SKM-1 (cell line): Measurements from ENCODE around the gene BTBD9.

Source experiments
- DNase-seq: peaks from one replicate; lab custom pipeline; 2025; ENCODE audit not compliant: unreplicated experiment; lab: John Stamatoyannopoulos, UW

BTBD9 gene

DNA sequence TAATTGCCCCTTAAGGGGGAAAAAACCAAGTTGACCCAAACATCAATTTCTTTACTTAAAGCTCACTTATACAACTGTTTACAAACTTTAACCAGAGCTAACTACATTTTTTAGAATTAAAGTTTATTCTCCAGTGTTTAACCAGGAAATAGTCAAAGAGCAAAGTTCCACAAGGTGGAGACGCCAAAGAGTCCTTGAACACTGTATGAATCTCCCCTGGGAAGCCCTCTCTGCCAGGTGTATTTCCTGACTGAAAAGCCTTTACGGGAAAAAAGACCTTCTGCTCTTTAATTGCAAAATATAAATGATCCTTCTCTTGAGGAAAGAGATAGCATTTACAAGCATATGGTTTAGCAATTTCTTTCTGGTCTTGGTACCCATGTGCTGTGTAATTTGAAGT is 36.2 kb downstream of the BTBD9 start:
- DNase-seq, result no peak

DNA sequence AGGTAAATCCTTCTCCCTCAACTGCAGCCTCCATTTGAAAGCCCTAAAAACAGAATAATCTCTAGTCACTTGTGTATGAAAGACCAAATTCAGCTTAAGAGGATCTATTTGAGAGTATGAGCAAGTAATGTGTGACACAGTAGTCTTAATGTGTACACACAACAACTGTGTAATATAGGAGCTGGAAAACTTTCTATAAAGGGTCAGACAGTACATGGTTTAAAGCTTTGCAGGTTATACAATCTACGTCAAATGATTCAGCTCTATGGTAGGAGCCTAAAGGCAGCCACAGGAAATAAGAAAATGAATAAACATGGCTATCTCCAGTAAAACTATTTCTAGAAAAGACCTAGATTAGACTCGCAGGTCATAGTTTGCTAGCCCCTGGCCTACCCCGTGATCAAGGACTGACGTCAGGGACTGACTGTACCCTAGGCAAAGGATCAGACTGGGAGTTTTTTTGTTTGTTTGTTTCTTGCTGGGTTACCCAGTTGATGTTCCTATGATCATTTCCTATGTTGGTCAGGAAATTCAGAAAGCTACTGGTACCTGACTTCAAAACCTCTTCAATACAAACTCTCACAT is 39.7 kb downstream of the BTBD9 start:
- DNase-seq, result no peak

DNA sequence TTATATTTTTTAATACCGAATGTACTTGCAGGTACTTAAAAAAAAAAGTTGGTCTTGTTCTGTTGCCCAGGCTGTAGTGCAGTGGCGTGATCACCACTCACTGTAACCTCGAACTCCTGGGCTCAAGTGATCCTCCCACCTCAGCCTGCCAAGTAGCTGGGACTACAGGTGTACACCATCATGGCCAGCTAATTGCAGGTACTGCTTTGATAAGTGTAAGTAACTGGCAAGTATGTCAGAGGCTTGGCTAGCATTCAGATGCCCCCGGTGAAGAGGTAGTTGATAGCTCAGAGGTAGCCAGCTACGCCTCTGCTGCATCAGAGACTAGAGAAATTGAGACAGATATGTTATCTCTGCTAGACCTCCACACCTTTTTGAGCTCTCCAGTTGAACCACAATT is 40.5 kb downstream of the BTBD9 start:
- no peak for DNase-seq

DNA sequence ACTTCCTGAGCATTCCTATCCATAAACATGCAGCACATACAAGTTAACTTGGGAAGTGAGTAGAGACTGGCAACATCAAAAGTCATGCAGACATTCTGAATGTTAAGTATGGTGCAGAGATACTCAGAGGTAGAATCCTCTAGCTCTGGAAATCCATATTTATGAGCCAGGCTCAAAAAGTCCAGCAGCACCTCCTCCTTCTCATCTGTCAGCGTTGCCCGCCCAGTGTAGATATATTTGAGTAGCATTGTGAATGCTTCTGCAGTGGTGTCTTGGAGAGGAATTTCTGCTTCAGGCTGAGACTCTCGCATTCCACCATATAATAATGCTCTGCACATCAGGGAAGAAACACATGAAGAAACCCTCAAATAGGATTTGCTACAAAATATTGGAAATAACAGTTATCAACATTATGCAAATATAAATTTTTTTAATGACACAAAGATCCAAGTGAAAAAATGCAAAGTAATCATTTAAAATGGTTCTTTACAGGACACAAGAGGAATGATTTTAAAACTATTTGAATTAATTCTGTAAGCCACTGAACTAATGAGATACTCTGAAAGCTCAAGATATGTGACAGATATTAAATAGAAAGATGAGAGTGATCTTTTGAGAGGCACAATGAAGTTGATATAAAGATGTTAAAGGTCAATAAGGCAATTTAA is 45.6 kb downstream of the BTBD9 start:
- DNase-seq, result no peak

DNA sequence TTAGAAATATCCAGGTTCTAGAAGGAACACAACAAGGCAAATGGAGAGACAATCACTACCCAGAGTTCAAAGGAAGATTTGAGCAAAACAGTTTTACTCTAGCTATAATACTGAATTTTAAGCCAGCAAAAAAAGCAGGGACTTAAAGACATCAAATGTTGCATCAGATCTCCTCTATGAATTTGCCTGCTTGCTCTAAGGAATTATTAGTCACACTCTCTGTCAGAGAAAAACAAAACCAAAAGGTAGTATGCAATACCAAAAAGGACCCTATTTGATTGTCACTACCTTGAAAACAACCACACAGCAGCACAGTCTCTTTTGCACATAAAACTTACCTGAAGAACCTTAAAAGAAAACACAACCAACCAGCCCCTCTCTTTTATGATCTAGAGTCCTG is 46.3 kb downstream of the BTBD9 start:
- no peak for DNase-seq

DNA sequence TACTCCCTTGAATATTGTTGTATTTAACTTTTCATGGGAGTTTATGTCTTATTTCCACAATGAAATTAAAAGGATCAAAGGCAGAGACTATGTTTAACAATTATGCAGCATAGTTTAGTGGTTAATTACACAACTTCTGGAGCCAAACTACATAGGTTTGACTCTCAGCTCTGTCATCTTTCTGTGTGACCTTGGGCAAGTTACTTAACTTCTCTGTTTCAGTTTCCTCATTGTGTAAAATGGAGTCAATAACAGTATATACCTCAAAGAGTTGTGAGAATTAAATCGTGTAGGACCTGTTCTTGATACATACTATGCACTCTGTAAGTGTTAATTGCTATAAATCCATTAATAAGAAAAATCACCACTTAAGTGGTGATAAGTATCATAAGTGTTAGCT is 48.3 kb downstream of the BTBD9 start:
- no peak for DNase-seq

DNA sequence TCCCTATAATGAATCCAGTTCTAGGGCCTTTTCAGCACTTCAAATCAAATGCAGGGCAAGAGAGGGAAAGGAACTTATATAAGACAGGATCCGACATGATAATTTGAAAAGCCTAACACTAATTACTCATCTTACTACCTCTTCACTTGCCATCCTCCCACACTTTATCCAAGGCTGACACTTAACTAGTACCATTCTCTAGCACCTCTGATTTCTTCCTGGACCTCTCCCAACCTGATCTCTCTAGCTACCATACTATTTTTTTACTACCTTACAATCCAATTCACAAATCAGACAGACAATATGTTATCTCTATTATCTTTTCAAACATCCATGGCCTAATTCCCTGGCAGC is 50.4 kb downstream of the BTBD9 start:
- no peak for DNase-seq

DNA sequence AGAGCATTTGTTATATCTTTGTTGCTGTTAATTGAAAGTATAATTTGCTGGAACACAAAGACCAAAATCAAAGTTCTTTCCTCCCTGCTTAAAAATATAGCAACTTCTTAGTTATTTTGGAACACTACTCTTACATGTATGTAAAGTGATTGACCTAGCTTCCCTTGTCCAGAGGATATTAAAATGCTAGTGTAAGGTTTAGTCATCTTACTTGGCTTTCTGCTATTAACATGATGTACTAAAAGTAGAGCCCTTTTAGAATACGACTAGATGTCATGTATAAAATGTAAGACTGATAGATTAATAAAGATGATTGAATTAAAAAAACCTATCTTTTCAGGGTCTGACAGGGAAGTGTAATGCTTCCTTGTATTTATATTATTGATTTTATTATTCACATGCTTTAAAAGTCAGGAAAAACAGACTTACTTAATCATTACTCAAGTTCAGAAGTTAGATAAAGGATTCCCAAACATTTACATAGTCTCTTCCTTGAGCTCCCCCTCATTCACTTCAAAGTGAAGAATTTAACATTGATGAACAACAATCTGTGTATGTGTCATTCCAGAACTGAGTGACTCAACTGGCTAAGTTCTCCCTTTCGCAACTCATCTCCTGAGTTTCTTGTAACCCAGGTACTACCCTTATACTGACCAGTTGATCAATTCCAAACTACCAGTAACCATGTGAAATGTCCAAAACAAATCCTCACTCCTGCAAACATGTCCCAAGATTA is 50.9 kb downstream of the BTBD9 start:
- DNase-seq, result no peak

DNA sequence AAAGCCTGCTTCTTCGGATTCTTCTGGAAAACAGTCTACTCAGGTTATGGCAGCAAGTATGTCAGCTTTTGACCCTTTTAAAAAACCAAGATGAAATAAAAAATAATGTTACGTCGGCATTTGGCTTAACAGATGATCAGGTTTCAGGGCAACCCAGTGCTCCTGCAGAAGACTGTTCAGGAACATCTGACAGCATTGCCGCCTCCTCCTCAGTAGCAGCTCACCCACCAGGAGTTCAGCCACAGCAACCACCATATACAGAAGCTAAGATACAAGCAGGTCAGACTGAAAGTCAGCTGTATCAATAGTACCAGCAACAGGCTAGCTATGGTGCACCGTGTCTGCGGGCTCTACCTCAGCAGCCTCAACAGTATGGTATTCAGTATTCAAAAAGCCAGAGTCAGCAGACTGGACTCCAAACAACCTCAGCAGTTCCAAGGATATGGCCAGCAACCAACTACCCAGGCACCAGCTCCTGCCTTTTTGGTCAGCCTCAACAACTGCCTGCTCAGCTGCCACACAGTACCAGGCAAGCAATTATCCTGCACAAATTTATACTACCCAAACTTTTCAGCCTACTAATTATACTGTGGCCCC is 51.9 kb downstream of the BTBD9 start:
- no peak for DNase-seq

DNA sequence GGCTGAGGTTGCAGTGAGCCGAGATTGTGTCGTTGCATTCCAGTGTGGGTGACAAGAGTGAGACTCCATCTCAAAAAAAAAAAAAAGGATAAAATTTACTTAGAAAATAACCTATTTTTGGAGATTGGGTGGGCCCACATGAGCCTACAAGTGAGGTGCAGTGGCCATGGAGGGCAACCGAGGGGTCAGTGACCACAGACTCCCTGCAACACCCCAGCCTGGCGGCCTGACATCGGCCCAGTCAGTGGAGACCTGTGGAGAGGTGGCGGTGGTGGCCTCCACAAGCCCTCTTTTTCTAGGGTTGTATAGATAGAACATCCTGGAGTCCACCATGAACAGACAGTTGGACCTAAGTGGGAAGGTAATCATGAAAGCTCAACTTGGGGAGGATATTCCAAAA is 52.7 kb downstream of the BTBD9 start:
- no peak for DNase-seq

DNA sequence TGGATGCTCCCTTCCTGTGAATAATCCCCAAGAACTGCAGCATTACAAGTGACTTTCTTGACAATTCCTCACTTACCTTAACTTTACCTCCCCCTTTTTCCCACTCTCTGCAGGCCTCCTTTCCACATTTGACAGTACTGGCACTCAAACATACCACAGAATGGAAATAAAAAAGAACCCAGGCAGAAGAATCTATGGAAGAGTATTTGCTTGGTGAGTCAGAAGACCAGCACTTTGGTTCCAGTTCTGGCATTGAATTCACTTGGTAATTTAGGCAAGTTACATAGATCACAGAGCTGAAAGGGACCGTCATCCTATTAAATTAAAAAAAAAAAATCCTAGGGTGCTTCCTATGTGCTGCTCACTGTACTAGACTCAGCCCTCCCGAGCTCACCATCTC is 55.0 kb downstream of the BTBD9 start:
- DNase-seq, result no peak

DNA sequence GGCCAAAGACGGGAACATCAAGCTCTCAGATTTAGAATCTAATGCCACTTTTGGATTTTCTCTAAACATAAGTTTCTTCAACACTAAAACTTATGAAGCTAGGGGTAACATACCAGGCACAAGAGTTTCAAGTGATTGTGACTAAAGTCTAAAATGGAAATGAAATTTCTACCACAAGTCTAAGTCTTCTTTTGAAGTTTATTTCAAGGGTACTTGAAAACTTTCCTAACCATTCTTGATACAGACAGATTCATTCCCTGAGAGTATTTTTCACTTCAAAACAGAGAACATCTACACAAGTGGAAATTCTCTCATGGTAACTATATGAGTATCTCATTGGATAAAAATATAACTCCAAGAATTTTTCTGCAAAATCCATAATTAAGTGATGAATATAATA is 56.2 kb downstream of the BTBD9 start:
- DNase-seq, result no peak

DNA sequence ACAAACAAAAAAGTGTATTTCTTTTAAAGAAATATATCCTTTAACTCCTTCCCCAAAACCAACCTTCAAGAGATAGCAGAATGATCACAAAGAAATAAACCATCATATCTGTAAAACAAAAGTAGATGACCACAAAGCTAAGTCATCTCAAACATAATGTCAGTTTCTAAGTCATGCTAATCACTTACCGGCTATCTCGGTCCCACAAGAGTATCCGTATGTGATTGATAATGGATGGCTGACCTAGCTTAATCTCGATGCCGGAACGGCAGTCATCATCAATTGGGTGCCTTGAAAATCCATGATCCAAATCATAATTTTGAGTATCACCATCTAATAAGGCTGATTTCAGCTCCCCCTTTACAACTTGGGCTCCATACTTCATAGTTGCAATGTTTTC is 59.7 kb downstream of the BTBD9 start:
- no peak for DNase-seq

DNA sequence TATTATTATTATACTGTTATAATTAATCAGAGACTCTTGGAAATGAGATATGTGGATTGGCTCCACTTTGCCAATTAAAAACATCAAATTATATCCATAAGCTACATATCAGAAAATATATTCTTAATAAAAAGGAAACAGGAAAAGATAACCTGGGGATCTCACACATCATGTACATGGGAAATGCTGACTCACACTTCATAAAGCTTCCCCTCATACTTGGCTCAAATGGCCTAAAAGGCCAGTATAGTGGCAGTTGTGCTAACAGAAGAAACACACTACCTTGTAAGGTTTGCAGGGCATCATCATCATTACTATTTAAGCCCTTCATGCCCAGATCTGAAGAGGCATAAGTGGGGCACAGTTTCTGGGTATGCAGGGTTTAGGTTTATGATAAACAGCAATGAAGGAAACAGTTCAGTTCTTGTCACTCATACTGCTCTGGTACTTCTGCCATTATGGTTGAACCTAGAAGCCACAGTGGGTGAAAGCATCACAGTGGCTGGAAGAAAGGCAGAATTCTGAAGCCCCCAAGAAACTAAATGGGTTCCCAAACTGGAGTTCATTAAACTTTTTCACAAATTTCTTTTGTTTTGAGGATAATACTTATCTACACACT is 60.6 kb downstream of the BTBD9 start:
- DNase-seq, result no peak

DNA sequence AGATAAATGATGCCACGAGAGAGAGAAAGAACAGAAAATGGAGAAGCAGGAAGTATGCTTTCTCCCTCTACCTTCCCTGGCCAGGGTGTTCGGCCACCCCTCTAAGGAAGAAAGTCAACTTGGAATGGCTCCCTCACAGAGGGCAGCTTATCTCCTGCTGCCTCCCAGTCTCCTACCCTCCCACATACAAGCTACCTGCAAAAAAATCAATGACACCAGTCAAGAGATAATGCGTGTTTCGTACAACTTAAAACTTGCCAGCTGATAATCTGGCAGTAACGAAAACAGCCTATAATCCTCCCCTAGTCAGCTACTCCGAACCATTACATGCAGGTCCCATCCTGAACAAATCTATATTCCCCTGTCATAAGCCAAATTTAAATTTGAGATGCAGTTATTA is 61.7 kb downstream of the BTBD9 start:
- DNase-seq, result no peak

DNA sequence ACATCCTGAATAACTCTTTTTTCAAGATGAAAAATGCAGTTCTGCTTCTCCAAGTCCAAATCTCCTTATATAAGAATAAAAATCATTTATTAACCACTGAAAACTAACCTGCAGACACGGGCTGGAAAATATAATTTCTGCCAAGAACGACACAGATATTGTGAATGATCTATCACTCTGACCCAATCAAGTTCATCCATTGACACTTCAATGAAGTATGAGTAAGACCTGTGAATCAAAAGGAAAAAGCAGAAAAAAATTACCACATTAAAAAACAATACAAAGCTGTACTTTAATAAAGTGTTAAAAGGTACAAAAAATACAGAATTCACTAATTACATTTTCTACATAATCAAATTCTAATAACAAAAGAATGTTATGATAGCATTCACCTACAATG is 62.2 kb downstream of the BTBD9 start:
- no peak for DNase-seq

DNA sequence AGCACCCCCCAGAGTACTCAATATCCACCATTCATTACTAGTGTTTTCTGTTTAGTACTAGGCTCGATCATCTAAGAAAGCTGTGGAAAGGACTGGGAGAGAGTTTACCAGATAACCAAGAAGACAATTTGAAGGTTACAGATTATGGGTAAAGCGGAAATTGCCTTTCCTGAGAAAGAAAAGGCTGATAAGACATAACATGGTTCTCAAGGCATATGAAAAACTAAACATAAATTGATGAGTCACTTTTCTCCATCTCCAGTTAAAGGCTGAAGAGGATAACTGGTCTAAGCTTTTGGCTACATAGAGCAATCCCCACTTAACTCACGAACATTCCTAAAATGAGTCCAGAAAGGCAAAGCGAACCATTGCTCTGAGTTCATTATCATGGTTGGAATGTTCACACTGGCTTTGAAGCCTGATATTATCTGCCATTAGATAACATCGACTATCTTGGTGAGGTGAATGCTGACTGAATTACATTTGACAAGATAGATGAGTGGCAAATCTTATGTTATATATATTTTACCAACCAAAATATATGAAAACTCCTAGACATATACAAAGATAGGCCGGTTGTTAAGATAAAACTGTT is 65.8 kb downstream of the BTBD9 start:
- DNase-seq, result no peak

DNA sequence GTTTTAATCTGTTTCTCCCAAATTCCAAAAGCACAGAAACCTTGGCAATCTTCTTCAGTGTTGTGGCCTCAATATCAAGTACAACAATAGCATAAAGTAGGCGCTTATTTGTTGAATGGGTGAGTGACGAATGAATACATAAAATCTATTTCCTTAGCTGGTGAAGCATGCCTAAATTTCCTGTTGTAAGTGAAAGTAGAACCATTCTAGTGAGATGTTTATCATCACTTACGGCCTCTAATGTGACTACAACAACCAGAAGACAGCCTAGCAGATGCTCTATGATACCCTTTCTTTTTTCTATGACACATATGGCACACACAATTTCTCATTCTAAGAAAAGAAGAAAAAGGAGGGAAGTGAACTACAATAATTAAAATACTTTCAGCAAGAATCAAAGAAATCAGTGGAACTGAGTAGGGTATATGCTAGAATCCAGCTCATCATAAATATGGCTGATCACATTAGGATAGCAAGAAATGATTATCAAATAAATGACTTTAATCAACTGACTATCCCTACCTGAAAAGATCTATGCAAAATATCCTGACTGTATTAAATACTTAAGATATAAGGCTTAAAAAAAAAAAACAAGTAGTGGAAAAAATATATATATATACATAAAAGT is 67.4 kb downstream of the BTBD9 start:
- no peak for DNase-seq

DNA sequence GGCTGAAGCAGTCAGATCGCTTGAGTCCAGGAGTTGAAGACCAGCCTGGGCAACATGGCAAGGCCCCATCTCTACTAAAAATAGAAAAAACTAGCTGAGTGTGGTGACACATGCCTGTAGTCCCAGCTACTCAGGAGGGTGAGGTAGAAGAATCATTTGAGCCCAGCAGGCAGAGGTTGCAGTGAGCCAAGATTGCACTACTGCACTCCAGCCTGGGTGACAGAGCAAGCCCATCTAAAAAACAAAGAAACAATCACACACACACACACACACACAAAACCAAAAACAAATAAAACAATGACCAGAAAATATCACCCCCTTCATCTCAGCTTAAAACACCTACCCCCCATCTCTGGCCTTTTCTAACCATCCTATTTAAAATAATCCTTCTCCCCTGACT is 68.0 kb downstream of the BTBD9 start:
- no peak for DNase-seq

DNA sequence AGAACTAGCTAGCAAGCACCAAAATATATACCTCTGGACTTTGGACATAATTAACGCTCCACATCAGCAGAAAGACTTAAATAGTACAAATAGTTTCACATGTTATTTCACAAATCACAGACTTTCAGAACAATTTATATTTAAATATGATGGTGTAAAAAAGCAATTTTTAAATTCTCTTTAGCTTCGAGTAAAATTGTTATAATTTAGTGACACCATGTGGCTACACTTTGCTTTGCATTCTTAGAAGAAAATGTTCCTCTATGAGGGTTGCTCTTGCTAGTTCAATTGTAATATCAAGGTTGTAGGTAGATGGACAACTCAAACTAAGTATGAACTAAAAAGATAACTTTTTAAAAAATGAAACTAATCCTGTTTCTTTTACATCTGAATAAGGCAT is 69.0 kb downstream of the BTBD9 start:
- no peak for DNase-seq

DNA sequence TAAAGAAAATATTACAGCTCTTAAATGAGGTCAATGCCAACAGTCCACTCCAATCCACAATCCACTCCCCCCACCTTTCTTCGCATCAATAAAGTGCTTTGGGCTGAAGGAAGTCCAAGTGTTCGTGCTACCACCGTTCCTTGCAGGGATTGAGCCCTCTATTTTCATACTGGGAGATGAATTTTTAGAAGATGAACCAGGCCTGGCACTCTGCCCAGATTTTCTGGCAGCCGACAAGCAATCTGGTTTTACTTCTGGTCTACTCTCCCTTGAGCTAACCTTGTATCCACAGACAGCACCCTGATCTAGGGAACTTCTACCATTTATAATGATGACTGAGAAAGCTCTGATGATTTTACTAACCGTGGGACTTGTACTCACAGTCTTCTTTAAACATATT is 72.3 kb downstream of the BTBD9 start:
- DNase-seq, result no peak
